Esophagus muscularis mucosa (tissue), 4 donors: ENCODE data around the gene OSBPL3. TPM values are rescaled to one million over a fixed set of nuclear protein-coding genes. Genes with fewer than 3 reads are reported as not detected.

ENCODE experiments used
- DNase-seq: peaks from one replicate; pipeline ENCODE4 v3.0.0-alpha.2; 2017; ENCODE audit errors: extremely low spot score
- H3K27ac ChIP-seq, 4 donors: fragments of 200-600 bp; sonication (generic); replicated peaks in 1 of 4; 1 replicate in 3 of 4; 2 replicates in 1 of 4; pipeline ENCODE4 v1.5.1; 2016 to 2019; ENCODE audit warnings: mild to moderate bottlenecking in 1 of 4
- H3K27me3 ChIP-seq, 4 donors: fragments of 200-600 bp; sonication (generic); one replicate each; pipeline versions ENCODE4 v1.5.1 to v1.6.0; 2016 to 2019
- H3K36me3 ChIP-seq, 4 donors: fragments of 200-600 bp; sonication (generic); one replicate each; pipeline ENCODE4 v1.5.1; 2016 to 2019
- H3K4me1 ChIP-seq, 4 donors: fragments of 200-600 bp; sonication (generic); one replicate each; pipeline ENCODE4 v1.5.1; 2016 to 2019
- H3K4me3 ChIP-seq, 4 donors: fragments of 200-600 bp; sonication (generic); 1 replicate in 2 of 4; 2 replicates in 2 of 4; pipeline ENCODE4 v1.5.1; 2016 to 2019; ENCODE audit warnings: mild to moderate bottlenecking in 4 of 4, moderate library complexity in 1 of 4
- H3K9me3 ChIP-seq, 4 donors: fragments of 200-600 bp; sonication (generic); 1 replicate in 3 of 4; 2 replicates in 1 of 4; pipeline ENCODE4 v1.5.1; 2016 to 2019
- EP300 ChIP-seq: sonication (generic); formaldehyde crosslinking; IDR thresholded peaks from one replicate; pipeline ENCODE4 v1.6.1; 2017; ENCODE audit warnings: antibody characterized with exemption
- POLR2A ChIP-seq: fragments of 450-650 bp; IDR thresholded peaks from one replicate; pipeline ENCODE4 v1.6.1; 2017; ENCODE audit warnings: antibody characterized with exemption, moderate library complexity, mild to moderate bottlenecking, low read depth
- POLR2AphosphoS5 ChIP-seq, 2 donors: sonication (generic); formaldehyde crosslinking; IDR thresholded peaks; one replicate each; pipeline ENCODE4 v1.6.1; 2017; ENCODE audit warnings: antibody characterized with exemption in 2 of 2
- WGBS: methylation state at CpG from one replicate; pipeline ENCODE4 v1.1.5; 2018; 5-methylcytosine and 5-hydroxymethylcytosine counted together
- intact Hi-C: fragments of 100-400 bp; cut with DNase I; formaldehyde crosslinking; loops from one replicate; pipeline ENCODE4 v1.15.1; 2023
- total RNA-seq, 4 donors: library from RNA; depleted of rRNA; stranded (reverse); fragments of >200 nt; gene quantifications; one replicate each; pipeline versions ENCODE4 v1.1.0 to v1.2.1, GENCODE V29; 2016
- TF ChIP-seq, protein P1 (sequence below), 3 experiments: fragments of 200-600 bp in 2 of 3; fragments of 450-650 bp in 1 of 3; sonication (generic) in 2 of 3; IDR thresholded peaks; one replicate each; pipeline ENCODE4 v1.5.1; 2017 to 2019; ENCODE audit warnings: antibody characterized with exemption in 3 of 3, mild to moderate bottlenecking in 2 of 3, moderate library complexity in 1 of 3

OSBPL3 gene
- total RNA-seq, 4 donors from 2014 or later, result 2.6 to 4.6 (median 3.3) TPM

DNA sequence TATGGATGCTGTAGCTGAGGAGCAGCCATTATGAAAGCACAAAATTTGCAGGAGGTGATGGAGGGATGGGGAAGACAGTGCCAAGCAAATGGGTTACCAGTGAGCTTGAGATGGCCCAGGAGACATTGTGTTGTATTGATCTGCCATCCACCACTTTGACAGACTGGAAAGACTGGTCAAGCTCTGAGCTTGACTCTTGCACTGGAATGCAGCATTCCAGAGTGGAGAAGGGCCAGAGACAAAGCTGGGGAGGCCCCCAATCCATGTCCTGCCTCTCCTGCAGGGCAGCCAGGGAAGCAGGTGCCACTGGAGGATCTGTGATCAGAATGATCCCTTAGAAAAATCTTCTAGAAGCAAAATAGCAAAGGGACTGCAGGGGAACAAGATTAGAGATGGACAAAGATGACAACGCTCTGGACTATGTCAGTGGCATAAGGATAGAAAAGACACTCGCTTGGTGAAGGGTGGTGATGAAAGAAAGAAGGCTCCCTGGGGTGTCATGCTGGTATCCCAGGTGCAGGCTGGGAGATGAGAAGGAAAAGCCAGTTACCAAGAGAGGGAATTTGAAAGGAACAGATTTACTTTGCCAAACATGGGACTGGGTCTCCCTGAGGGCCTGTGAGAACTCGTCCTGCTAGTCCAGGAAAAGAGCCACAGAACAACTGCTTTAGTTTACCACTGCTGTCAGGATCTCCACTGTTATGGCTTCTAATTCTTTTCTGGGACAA is 227.7 kb downstream of the OSBPL3 start:
- H3K36me3 ChIP-seq, result no peaks in the 10 kb centered on the region
- no peak overlapping the region for H3K27ac ChIP-seq
- WGBS, result 80% methylated on average over 3 of the region's 3 CpGs
- intact Hi-C loops, result no loop called here
- H3K4me1 ChIP-seq, result peaks cover 0 to 13% (median 8%) of the 10 kb centered on the region in 4 donors
- H3K9me3 ChIP-seq, result no peaks in the 10 kb centered on the region
- TF ChIP-seq, protein P1, sequence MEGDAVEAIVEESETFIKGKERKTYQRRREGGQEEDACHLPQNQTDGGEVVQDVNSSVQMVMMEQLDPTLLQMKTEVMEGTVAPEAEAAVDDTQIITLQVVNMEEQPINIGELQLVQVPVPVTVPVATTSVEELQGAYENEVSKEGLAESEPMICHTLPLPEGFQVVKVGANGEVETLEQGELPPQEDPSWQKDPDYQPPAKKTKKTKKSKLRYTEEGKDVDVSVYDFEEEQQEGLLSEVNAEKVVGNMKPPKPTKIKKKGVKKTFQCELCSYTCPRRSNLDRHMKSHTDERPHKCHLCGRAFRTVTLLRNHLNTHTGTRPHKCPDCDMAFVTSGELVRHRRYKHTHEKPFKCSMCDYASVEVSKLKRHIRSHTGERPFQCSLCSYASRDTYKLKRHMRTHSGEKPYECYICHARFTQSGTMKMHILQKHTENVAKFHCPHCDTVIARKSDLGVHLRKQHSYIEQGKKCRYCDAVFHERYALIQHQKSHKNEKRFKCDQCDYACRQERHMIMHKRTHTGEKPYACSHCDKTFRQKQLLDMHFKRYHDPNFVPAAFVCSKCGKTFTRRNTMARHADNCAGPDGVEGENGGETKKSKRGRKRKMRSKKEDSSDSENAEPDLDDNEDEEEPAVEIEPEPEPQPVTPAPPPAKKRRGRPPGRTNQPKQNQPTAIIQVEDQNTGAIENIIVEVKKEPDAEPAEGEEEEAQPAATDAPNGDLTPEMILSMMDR (IDR thresholded peaks at IDR 0.05), result no peak
- TF ChIP-seq POLR2AphosphoS5 (IDR thresholded peaks at IDR 0.05), result no peak
- TF ChIP-seq EP300, result no peak
- no peak for TF ChIP-seq POLR2A
- peaks cover 0 to 5% (median 0%) of the 10 kb centered on the region in 4 donors for H3K27me3 ChIP-seq
- DNase-seq, result no peak
- no peak overlapping the region for H3K4me3 ChIP-seq

DNA sequence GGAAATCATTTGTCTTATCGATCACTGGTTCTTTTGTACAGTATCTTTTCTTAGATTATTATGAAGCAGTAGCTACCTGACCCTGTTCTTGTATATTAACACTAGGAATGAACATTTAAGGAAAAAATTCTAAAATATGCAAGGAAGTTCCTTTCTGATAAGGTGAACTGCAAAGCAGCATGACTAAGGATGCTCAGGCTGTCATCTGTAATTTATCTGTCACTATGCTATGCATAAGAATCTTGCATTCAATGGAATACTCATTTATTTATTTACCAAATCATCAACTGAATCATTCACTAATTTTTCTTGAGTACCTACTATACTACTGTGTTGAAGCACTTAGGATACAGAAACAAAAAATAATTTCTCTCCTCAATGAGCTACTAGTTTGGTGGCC is 228.5 kb downstream of the OSBPL3 start:
- TF ChIP-seq, protein P1 (IDR thresholded peaks at IDR 0.05), result no peak
- TF ChIP-seq POLR2A (no peak), EP300 (no peak), POLR2AphosphoS5 (IDR thresholded peaks at IDR 0.05) (no peak)
- WGBS, result 95% methylated on average over 1 of the region's 1 CpG
- H3K4me3 ChIP-seq, result no peak overlapping the region
- DNase-seq, result no peak
- intact Hi-C loops, result no loop called here
- no peaks in the 10 kb centered on the region for H3K9me3 ChIP-seq
- no peak overlapping the region for H3K27ac ChIP-seq
- no peaks in the 10 kb centered on the region for H3K36me3 ChIP-seq
- H3K4me1 ChIP-seq, result peaks cover 0 to 7% (median 5%) of the 10 kb centered on the region in 4 donors
- H3K27me3 ChIP-seq, result no peaks in the 10 kb centered on the region

DNA sequence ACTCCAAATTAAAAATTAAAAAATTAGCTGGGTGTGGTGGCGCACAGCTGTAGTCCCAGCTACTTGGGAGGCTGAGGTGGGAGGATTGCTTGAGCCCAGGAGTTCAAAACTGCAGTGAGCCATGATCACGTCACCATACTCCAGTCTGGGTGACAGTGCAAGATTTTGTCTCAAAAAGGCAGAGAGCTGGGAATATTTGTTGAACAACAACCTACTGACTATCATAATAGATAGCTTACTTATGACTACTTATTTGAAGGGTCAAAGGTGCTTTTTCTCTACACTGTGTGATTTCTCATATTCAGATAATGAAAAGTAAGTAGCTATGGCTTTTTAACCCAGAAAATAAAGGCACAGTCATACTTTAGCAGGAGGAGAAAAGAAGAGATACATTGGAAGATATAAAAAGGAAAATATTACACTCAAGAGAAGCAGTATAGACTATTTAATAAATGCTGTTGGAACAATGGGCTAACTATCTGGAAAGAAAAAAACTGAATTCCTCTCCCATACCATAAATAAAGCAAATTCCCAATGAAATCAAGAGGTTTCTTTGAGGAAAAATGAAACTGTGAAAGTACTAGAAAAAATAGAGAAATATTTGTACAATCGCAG is 229.4 kb downstream of the OSBPL3 start:
- no peak for DNase-seq
- WGBS, result 100% methylated on average over 3 of the region's 3 CpGs

DNA sequence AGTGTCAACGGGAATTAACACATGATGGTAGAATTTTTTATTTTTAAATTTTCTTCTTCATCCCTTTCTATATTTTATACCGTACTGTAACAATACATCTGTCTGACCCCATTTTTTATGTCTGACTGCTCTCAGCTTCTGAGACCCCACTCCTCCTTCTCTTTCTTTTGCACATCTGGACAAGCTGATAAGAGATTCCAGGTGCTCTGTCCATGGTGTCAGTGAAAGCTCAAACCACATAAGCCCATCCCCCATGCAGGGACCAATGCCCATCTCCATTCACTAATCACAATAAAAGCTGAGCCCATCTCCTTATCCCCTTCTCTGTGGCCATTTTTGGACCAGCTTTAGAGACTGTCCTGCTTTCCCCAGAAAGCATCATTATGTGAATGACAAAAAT is 231.5 kb downstream of the OSBPL3 start:
- H3K9me3 ChIP-seq, result no peaks in the 10 kb centered on the region
- no peaks in the 10 kb centered on the region for H3K27me3 ChIP-seq
- no peak for DNase-seq
- no peak overlapping the region for H3K4me3 ChIP-seq
- intact Hi-C loops, result no loop called here
- H3K36me3 ChIP-seq, result peaks cover 0 to 9% (median 2%) of the 10 kb centered on the region in 4 donors
- TF ChIP-seq POLR2A (no peak), EP300 (no peak), POLR2AphosphoS5 (IDR thresholded peaks at IDR 0.05) (no peak)
- TF ChIP-seq, protein P1 (IDR thresholded peaks at IDR 0.05), result no peak
- no peak overlapping the region for H3K27ac ChIP-seq
- 92% methylated on average over 2 of the region's 2 CpGs for WGBS
- no peaks in the 10 kb centered on the region for H3K4me1 ChIP-seq

More for the DNA sequence above, 229.4 kb downstream of the OSBPL3 start:
- H3K4me1 ChIP-seq, result no peaks in the 10 kb centered on the region
- intact Hi-C loops, result no loop called here
- no peak overlapping the region for H3K27ac ChIP-seq
- H3K27me3 ChIP-seq, result no peaks in the 10 kb centered on the region
- H3K9me3 ChIP-seq, result no peaks in the 10 kb centered on the region
- no peak overlapping the region for H3K4me3 ChIP-seq
- no peaks in the 10 kb centered on the region for H3K36me3 ChIP-seq
- TF ChIP-seq, protein P1 (IDR thresholded peaks at IDR 0.05), result no peak
- no peak for TF ChIP-seq POLR2A
- no peak for TF ChIP-seq POLR2AphosphoS5 (IDR thresholded peaks at IDR 0.05)
- no peak for TF ChIP-seq EP300

Other genes with a start within 250 kb of the OSBPL3 start
- 10 to 100 TPM in 3 of 4 donors, 1 to 10 TPM in 1; 6.5 to 12.2 (median 11.0) TPM for gene GSDME, start 222.7 kb downstream of the OSBPL3 start, total RNA-seq
- 10 to 100 TPM; 39.9 to 57.3 (median 44.6) TPM for gene CYCS, start 145.1 kb upstream of the OSBPL3 start, total RNA-seq
- gene NPVF, start 248.3 kb upstream of the OSBPL3 start, total RNA-seq, result not detected